GM19023 (cell line): Measurements from ENCODE around the gene RAPGEF2.
A peak's percentile ranks its signal among the peaks of the same experiment; 100 is the strongest.

ENCODE experiments used
- ATAC-seq: cut with Tn5 transposase; IDR thresholded peaks from one replicate; pipeline ENCODE4 v1.9.1; 2021; ENCODE audit warnings: mild to moderate bottlenecking, moderate library complexity; ENCODE audit not compliant: unreplicated experiment

The RAPGEF2 gene

DNA sequence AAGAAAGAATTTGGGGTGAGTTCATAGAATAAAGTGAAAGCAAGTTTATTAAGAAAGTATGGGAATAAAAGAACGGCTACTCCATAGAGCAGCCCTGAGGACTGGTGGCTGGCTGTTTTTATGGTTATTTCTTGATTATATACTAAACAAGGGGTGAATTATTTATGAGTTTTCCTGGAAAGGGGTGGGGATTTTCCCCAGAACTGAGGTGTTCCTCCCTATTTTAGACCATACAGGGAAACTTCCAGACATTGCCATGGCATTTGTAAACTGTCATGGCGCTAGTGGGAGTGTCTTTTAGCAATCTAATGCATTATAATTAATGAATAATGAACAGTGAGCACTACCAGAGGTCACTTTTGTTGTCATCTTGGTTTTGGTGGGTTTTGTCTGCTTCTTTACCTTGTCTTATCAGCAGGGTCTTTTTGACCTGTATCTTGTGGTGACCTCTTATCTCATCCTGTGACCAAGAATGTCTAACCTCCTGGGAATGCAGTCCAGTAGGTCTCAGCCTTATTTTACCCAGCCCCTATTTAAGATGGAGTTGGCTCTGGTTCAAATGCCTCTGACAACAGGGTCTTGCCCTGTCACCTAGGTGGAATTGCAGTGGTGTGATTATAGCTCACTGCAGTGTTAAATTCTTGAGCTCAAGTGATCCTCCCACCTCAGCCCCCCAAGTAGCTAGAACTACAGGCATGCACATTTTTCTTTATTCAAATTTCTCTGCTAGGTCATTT, 27.1 kb downstream of the RAPGEF2 start:
- no peak for ATAC-seq

DNA sequence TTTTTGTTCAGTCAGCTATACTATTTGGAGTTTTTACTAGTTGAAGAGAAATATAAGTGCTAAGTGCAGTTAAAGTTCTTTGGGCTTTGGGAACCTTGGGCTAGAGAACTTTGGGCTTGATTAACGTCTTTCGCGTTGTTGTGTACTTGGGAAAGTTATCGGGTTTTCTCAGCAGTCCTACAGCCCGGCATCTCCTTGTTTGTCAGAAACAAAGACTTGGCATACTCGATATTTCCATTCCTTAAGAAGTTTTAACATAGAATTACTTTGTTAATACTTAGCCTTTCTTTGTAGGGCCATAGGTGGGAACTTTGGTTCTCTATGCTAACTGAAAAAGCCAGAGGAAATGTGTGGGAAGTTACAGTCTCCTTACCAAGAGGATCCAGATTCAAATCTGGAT, 28.7 kb downstream of the RAPGEF2 start:
- ATAC-seq: no peak

DNA sequence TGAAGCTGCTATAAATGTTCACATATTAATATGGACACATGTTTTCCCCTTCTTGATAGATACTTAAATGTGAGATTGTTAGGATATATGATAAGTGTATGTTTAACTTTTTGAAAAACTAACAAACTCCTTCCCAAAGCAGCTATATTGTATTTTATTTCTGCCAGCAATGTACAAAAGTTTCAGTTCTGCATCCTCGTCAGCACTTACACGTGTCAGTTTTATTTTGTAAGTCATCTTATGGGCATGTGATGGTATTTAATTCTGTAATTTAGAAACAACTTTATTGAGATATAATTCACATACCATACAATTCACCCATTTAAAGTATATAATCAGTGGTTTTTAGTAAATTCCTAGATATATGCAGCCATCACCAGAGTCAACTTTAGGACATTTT, 31.6 kb downstream of the RAPGEF2 start:
- ATAC-seq: no peak

DNA sequence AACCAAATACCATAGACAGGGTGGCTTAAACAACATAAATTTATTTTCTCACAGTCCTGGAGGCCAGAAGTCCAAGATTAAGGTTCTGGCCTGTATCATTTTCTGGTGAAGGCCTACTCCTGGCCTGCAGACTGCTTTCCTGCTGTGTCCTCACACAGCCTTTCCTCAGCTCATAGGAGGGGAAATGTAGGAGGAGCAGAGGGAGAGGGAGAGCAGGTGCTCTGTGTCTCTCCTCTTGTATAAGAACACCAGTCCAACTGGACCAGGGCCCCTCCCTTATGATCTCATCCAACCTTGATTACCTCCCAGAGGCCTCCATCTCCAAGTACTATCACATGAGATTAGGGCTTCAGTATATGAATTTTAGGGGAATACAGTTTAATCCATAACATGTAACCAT, 34.3 kb downstream of the RAPGEF2 start:
- no peak for ATAC-seq

DNA sequence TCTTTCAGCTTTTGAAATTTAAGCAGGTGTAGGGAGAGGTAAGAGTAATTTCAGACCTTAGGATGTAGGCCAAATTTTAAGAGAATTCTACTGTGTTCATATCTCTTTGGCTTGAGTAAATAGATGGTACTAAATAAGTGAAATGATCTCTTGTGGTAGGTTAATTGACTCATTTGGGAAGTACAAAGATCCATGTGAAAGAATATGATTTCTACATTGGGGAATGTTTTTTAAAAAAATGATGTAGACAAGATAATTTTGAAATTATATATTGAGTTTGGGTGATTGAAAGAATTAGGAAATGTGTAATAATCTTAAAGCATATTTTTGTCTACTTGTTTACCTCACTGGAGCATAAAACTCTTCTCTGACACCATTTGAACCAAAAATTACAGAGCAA, 35.6 kb downstream of the RAPGEF2 start:
- ATAC-seq: no peak

DNA sequence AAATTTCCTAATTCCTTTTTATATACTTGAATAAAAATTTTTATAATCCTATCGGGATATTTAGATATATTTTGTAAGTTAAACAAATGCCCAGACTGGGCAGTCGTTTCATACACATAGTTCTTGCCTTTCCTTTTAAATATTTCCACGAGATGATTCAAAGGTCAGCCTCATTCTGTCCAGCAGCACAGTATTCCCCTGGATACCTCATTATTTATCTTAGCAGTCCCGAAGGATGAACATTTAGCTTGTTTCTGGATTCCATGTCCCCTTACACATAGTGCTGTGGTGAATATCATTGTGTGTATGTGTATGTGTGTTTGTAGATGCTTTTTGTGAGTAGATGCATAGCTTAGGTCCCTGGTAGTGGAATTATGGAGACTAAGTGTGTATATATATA, 38.3 kb downstream of the RAPGEF2 start:
- ATAC-seq: no peak

DNA sequence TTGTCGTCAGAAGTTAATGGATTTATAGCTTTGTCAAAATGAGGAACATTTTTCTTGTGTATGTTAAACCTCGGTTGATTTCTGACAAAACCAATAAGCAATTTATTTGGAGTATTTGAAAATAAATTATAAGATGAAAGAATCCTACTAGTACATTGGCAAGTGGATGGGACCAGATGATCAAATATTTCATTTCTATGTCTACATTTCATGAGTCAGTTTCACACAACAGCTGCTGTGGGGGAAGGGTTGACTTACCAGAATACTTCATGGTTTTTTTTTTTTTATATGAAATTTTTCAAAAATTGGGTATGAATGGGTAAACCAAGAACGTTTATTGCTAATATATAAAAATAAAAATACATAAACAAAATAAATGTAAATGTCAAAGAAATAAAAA, 39.4 kb downstream of the RAPGEF2 start:
- ATAC-seq: no peak

DNA sequence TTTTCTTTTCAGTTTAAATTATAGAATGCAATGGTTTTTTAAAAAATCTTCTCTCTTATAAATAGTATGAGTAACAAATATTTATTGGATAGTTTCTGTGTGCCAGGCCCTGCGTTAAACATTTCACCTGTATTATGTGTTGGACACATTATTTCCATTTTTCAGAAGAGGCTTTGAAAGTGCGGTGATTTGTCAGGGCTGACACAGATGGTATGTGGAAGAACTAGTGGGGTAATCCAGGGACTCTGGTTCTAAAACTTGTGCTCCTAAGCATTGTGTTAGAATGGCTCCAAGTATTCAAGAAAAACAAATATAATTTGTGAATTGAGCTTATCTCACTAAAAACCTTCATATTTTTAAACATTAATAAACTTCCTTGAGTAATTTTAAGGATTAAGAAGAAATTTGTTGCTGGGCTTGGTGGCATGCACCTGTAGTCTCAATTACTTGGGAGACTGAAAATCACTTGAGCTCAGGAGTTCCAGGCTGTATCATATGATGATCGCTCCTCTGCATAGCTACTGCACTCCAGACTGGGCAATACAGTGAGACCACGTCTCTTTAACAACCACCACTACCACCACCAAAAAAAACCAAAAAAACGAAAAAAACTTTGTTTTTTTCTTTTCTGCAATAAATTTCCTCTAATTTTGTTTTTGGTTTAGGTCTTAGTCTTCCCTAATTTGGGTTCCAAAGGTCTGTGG, 40.0 kb downstream of the RAPGEF2 start:
- no peak for ATAC-seq

DNA sequence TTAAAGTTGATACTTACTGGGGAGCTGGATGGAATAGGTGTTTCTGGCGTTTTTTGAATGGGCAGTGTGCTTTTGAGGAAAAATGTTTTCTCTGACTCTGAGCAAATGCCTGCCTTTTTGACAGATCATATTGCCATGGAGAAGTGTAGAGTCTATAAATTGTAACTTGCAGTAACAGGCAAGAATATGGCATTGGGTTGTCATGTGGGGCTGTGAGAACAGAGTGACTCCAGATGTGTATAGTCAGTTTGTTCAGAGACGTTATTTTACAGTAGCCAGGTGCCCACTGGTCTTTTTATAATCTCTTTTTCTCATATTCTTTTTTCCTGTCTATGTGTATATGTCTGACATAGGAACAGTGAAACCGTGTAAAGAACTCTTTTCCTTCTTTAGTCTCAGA, 40.8 kb downstream of the RAPGEF2 start:
- ATAC-seq: no peak

DNA sequence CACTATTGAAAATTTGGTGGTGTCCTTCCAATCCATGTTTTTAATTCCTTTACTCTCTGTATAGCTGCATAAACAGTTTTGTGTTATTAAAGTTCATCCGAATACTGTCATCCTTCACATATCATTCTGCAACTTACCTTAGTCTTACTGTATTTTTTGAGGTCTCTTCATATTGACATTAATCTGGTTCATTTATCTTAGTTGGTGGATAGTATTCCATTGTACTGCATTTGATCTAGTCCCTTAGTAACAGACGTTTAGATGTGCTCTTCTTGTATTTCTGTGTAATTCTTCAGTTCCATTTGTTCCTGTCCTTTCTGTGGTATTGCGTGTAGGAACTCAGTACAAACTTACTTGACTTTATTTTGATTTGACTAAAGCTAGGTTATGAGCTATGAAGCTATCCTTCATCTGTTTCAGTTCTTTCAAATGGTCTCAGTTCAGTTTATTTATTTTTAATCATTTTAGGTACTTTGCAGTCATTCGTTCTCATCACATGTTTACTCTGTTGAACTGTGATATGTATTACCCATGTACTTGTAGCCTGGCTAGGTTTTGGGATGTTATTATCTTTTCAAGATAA, 41.3 kb downstream of the RAPGEF2 start:
- no peak for ATAC-seq

DNA sequence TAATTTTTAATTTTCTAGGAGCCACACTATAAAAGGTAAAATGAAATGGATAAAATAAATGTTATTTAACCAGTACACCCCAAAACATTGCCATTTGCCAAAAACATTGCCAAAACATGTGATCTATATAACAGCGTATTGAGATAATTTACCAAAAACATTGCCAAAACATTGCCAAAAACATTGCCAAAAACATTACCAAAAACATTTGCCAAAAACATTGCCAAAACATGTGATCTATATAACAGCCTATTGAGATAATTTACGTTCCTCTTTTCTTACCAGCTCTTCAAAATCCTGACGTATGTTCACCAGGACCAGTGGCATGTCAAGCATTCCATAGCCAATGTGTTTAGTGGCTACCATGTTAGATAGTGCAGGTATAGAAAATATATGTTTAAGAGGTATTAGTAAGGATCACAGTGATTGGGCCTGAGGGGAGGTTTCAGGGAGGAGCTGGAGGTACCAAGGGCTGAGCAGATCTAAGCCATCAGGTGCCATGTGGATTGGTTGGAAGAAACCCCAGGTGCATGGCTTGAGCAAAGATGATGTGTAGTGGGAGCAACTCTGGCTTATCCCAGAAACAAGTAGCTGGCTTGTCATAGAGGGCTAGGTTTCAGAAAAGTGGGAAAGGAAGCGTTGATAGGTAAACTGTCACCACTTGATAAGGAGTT, 42.6 kb downstream of the RAPGEF2 start:
- no peak for ATAC-seq

DNA sequence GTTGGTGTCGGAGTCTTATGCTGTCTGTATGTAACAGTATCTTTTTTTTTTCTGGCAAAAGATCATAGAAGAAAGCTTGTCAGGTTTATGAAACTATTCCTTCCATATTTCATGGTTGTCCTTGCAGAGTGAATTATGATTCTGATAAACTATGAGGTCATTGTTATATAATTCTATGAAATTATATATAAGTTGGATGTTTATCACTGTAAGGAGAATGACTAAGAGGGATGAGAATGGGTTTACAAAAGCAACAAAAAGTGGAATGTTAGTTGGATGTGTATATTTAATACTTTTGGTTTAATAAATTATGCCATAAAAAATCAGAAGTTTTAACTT, 43.1 kb downstream of the RAPGEF2 start:
- no peak for ATAC-seq

DNA sequence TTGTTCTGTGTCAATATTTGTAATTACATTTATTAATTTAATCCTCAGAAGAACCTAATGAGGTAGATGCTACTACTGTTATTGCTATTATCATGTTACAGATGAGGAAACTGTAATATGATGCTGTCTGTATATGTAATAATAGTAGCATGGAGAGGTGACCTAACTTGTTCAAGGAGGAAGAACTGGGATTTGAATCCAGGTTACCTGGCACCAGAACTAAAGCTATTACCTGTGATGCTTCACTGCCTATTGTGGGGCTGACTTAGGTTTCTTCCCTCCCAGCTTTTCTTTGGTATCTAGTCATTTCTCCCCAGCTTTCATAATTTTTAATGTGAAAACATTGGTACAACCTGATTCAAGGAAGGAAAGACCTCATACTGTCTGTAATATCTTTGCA, 43.6 kb downstream of the RAPGEF2 start:
- ATAC-seq: no peak

DNA sequence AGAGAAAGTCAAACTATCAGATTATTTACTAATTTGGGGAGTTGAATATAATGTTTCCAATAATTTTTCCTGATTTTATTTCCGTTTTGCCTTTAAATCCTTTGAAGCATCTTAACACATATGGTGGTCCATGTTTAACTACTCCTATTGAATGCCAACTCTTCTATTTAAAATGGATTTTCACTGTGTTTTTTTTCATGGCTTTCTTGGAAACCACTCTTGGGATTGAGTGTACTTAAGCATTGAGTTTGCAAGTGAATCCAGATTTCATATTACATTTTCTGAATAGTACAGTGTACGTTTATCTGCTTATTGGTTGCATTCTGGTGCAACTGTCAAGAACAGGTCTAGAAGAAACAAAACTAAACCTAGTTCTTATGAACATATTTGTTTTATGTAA, 45.6 kb downstream of the RAPGEF2 start:
- ATAC-seq: no peak

DNA sequence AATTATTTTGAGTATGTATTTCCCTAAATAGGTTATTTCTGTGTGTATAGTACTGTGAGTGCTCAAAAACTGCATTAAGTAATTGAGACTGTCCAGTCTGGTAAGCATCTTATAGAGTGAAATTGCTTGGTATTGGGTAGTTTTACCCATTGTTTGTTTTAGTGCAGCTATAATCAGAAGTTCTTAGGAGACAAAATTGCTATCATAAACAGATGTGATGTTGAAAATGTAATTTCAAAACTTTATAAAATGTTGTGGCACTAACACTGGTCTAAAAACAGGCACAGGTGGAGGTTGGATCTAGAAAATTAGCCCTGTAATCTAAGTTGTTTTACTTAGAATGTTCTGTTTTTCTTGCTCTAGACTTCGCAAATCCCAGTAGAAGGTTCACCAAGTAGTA, 46.8 kb downstream of the RAPGEF2 start:
- no peak for ATAC-seq

DNA sequence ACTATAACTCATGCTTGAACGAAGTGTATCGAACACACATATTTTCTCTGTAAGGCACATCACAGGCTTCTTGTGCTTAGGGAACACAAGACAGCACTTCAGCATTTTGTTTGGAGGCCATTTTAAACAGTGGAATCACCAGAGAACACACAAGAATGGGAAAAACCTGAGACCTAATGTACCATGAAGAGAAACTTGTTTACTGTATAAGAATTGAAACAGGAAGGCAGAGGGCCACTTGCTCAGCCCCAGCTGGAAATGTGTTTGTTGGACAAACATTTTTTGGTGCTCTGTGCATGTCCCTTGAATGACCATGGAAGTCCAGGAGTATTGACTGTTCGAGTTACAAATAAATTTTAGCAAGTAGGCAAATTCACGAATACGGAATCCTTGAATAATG, 47.5 kb downstream of the RAPGEF2 start:
- ATAC-seq: no peak

DNA sequence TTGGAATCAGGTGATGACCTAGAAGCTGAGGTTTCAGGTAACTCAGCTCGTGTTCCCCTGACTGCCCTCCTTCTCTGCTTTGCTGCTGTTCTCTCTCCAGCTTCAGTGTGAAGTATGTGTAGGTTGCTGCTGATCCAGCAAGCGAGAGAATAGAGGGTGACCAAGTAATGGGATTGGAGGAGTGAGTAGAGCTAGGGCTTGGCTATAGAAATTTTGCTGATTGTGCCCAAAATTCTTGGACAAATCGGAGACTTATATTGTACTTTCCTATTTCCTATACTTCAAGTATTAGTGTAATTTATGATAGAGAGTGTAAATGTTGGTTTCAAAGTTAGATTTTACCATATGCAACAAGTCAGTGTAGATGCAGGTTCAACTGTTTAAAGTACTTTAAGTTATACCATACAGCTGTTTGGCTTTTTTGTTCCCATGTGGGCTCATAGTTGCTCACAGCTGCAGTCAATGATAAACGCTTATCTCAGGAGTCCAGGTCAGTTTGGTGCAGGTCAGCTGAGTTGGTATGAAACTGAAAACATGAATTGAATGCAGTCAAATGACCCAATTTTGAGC, 48.0 kb downstream of the RAPGEF2 start:
- peak; percentile 65 for ATAC-seq

DNA sequence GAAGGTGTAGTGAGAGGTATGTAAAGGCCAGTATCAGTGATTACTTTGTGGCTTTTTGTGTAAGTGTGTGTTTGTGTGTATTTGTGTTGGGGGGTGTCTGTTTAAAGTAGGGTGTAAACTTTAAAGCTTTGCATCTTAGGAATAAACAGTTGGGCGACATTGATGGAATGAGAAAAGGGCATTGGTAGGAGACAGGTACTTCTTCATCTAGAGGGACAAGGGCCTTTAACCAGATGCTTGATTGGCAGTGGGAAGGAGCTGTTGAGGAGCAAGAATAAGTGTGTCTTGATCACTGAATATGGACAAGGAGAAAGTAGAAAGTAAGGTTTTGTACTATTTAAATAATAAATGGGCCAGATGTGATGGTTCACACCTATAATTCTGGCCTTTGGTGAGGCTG, 48.8 kb downstream of the RAPGEF2 start:
- no peak for ATAC-seq

DNA sequence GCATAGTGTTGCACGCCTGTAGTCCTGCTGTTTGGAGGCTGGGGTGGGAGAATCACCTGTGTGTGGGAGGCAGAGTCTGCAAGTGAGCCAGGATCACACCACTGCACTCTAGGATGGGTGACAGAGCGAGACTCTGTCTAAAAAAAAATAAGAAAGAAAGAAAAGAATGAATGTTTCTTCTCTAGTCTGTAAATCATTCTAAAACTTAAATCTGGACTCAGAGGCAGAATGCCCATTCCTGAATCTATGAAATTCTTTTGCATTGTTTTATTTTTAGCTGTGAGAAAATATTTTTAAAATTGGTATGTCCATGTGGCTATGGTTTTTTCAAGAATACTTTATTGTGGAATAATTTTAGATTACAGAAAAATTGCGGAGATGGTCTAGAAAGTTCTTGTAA, 49.3 kb downstream of the RAPGEF2 start:
- no peak for ATAC-seq

DNA sequence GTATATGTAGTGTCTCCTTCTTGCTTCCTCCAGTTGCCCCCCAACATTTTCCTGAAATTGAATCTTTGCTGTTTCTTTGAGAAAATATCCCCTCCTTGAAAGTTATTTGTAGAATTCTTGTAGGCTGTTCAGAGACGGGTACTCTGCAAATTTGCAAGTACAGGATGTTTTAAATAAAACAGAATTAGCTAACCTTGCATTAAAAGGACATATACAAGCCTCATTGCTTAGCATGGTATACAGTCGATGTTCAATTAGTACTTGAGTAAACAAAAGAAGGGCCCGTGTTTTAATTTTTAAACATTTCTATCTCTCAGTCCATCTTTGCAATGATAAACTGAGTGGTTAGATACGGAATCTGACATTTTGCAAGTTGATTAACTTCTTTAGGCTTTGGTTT, 50.8 kb downstream of the RAPGEF2 start:
- no peak for ATAC-seq

DNA sequence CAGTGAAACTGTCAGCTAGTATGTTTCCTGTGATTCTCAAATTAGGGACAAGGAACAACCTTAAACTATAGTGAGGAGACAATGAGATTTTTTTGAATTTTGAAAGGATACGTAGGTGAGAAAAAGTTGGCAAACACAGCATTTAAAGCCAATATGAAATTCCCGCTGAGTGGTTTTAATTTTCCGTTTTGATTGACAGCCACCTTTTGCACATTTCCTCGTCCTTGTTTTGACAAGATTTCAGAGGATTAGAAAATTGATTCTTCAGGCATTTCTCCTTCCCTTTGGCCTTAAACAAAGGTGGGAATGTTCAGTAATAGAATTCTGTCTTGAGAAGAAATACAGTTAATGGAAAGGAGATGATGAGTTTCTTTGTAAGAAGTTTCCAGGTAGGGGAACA, 52.2 kb downstream of the RAPGEF2 start:
- no peak for ATAC-seq
